PFSK-1 (cell line): ENCODE measurements around the gene HMGCR.

ENCODE experiments used
- FOXP2 ChIP-seq: optimal IDR thresholded peaks from 2 replicates; pipeline ENCODE3; 2011; ENCODE audit warnings: borderline replicate concordance, control low read depth, inconsistent platforms; ENCODE audit not compliant: insufficient read depth; ENCODE audit errors: extremely low read length, extremely low read depth
- POLR2AphosphoS5 ChIP-seq: IDR thresholded peaks from 2 replicates; pipeline ENCODE4 v1.6.1; 2012; ENCODE audit warnings: low read depth, mild to moderate bottlenecking, control low read depth, low read length, moderate library complexity
- SIN3A ChIP-seq: IDR thresholded peaks from 2 replicates; pipeline ENCODE4 v1.6.1; 2012; ENCODE audit warnings: mild to moderate bottlenecking, low read length, moderate library complexity, borderline replicate concordance; ENCODE audit not compliant: insufficient read depth
- TAF1 ChIP-seq: IDR thresholded peaks from 2 replicates; pipeline ENCODE4 v1.6.1; 2012; ENCODE audit warnings: low read length, control low read depth, borderline replicate concordance; ENCODE audit not compliant: insufficient read depth
- TF ChIP-seq, protein P1 (sequence below), 2 experiments: IDR thresholded peaks; 2 replicates each; pipeline versions ENCODE4 v1.6.1 to v1.8.0; 2011 to 2012; ENCODE audit warnings: low read depth in 2 of 2, low read length in 2 of 2, control low read depth in 1 of 2, inconsistent platforms in 1 of 2, mild to moderate bottlenecking in 1 of 2, moderate library complexity in 1 of 2; ENCODE audit not compliant: insufficient read depth in 1 of 2

Gene HMGCR

DNA sequence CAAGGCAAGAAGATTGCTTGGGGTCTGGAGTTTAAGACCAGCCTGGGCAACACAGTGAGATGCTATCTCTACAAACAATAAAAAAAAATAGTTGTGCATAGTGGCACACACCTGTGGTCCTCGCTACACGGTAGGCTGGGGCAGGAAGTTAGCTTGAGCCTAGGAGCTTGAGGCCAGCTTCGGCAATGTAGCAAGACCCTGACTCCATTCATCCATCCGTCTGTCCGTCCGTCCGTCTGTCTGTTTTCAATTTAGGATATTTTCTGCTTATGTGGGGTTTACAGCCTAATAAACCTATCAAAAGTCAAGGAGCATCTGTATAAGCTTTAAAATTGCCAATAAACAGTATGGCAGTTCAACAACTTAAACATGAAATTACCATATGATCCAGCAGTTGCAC lies 19.7 kb downstream of the HMGCR start:
- no peak for TF ChIP-seq FOXP2
- TF ChIP-seq, protein P1, sequence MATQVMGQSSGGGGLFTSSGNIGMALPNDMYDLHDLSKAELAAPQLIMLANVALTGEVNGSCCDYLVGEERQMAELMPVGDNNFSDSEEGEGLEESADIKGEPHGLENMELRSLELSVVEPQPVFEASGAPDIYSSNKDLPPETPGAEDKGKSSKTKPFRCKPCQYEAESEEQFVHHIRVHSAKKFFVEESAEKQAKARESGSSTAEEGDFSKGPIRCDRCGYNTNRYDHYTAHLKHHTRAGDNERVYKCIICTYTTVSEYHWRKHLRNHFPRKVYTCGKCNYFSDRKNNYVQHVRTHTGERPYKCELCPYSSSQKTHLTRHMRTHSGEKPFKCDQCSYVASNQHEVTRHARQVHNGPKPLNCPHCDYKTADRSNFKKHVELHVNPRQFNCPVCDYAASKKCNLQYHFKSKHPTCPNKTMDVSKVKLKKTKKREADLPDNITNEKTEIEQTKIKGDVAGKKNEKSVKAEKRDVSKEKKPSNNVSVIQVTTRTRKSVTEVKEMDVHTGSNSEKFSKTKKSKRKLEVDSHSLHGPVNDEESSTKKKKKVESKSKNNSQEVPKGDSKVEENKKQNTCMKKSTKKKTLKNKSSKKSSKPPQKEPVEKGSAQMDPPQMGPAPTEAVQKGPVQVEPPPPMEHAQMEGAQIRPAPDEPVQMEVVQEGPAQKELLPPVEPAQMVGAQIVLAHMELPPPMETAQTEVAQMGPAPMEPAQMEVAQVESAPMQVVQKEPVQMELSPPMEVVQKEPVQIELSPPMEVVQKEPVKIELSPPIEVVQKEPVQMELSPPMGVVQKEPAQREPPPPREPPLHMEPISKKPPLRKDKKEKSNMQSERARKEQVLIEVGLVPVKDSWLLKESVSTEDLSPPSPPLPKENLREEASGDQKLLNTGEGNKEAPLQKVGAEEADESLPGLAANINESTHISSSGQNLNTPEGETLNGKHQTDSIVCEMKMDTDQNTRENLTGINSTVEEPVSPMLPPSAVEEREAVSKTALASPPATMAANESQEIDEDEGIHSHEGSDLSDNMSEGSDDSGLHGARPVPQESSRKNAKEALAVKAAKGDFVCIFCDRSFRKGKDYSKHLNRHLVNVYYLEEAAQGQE (IDR thresholded peaks at IDR 0.05; ENCODE audit: insufficient read depth in 1 of 2, low read depth in 2 of 2, low read length in 2 of 2) = no peak
- TF ChIP-seq TAF1 = no peak
- no peak for TF ChIP-seq POLR2AphosphoS5
- TF ChIP-seq SIN3A = no peak

DNA sequence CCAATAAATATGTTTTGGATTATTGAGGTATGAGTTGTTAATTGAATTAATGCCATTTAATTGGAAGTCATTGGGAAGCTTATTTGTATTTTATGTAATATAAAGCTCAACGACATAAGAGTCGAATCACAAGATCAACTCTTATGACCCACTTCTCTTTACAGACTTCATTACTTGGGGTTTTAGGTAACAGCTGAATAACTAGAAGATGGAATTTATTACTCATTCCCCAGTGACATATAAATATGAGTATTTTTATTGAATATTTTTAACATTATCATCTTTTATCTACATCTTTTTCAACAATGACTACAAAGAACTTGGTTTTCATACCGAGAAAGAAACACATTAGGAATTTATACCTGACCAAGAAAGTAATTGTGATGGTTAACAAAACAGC lies 21.1 kb downstream of the HMGCR start:
- TF ChIP-seq SIN3A = no peak
- no peak for TF ChIP-seq TAF1
- TF ChIP-seq POLR2AphosphoS5 = no peak
- no peak for TF ChIP-seq FOXP2

DNA sequence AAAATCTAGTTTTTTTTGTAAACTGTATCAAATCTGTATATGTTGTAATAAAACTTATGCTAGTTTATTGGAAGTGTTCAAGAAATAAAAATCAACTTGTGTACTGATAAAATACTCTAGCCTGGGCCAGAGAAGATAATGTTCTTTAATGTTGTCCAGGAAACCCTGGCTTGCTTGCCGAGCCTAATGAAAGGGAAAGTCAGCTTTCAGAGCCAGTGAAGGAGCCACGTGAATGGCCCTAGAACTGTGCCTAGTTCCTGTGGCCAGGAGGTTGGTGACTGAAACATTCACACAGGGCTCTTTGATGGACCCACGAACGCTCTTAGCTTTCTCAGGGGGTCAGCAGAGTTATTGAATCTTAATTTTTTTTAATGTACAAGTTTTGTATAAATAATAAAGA lies 24.3 kb downstream of the HMGCR start:
- no peak for TF ChIP-seq FOXP2
- TF ChIP-seq, protein P1 (IDR thresholded peaks at IDR 0.05; ENCODE audit: insufficient read depth in 1 of 2, low read depth in 2 of 2, low read length in 2 of 2) = no peak
- TF ChIP-seq TAF1 = no peak
- no peak for TF ChIP-seq SIN3A
- TF ChIP-seq POLR2AphosphoS5 = no peak

DNA sequence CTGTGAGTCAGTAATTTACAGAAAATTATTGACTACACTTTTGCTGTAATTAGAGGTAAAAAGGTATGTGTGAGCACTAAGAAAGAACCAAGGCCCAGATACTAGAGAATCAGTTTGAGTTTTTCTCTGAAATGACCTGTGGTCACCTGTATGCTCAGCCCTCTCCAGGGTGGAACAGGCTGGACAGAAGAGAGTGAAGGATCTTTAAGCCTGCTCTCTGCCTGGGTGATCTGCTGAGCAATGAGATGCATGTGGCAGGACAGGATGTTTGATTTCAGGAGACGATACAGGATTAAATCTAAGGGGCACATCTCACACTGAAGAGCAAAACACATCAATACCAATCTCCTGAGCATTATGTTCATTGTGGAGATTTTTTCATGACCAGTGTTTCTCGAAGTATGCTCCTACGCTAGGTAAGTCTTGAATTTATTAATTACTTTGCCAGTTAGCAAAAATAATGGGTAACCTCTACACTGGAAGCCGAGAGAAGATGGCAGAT lies 25.5 kb downstream of the HMGCR start:
- no peak for TF ChIP-seq POLR2AphosphoS5
- no peak for TF ChIP-seq SIN3A
- TF ChIP-seq TAF1 = no peak
- no peak for TF ChIP-seq FOXP2
- TF ChIP-seq, protein P1 (IDR thresholded peaks at IDR 0.05; ENCODE audit: insufficient read depth in 1 of 2, low read depth in 2 of 2, low read length in 2 of 2) = no peak

DNA sequence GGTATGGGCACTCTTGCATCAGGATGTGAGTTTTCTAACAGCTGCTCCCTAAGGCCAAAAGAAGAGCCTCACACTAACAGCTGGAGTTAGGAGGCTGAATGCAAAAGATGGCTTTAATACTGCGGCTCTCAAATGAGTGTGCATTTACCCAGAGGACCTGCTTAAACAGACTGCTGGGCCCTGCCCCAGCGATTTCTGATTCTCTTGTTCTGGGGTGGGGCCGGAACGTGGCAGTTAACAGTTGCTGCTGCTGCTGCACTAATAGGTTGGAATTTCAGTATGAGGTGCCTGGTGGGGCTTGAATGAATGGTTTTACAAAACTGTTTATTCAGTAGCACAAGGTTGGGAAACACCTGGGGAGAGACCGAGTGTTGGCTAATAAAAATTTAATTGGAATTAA lies 26.1 kb downstream of the HMGCR start:
- no peak for TF ChIP-seq FOXP2

DNA sequence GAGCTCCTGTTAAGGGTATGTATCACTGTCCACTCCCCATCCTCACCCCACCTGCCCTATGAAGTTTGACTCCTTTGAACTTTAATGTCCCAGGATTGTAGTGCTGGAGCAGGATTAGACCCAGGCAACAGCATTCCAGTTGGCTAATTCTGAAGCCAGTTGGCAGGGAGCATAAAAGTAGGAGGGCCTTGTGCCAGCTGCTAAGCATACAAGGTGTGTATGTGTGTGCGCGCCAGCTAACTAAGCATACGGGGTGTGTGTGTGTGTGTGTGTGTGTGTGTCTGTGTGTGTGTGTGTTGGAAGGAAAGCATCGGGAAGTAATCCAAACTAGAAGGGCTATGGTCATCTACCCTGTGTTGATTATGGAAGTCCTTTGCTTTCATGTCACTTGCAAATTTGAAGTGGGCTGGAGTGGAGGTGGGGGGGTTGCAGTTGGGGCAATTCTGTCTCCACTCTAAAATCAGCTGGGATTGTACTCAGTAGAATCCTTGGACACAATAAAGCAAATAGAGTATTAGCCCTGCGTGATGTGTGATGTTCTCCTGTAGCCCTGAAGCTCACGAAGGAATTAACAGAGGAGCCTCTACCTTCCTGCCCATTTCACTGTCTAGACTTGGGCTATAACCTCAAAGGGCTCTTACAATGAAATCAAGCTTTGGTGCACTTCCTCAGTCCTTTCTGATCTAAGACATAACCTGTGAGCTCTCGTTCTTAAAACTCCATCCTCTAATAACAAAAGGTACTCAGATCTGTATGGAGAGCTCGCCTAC lies 26.9 kb downstream of the HMGCR start:
- TF ChIP-seq FOXP2 (no peak), POLR2AphosphoS5 (no peak), SIN3A (no peak), TAF1 (no peak)
- TF ChIP-seq, protein P1 (IDR thresholded peaks at IDR 0.05; ENCODE audit: insufficient read depth in 1 of 2, low read depth in 2 of 2, low read length in 2 of 2) = no peak
